H7 (cell line): ENCODE data around the gene FER. TPM values are rescaled to one million over a fixed set of nuclear protein-coding genes. Genes with fewer than 3 reads are reported as not detected.

Experiments used
- DNase-seq: peaks from one replicate; pipeline ENCODE4 v3.0.0; 2012
- H3K27me3 ChIP-seq: 2 replicates; pipeline ENCODE4 v1.6.0; 2011; ENCODE audit warnings: mild to moderate bottlenecking, low read length; ENCODE audit not compliant: control insufficient read depth, insufficient read depth
- H3K36me3 ChIP-seq: replicated peaks from 2 replicates; pipeline ENCODE4 v1.5.1; 2011; ENCODE audit warnings: low read length; ENCODE audit not compliant: control insufficient read depth, insufficient read depth
- H3K4me3 ChIP-seq: 2 replicates; pipeline ENCODE4 v1.5.1; 2011; ENCODE audit warnings: low read depth, mild to moderate bottlenecking, control low read depth, low read length, moderate library complexity; ENCODE audit not compliant: insufficient read depth
- total RNA-seq: library from RNA; depleted of rRNA; stranded (reverse); fragments of >200 nt; shearing (Covaris generic); gene quantifications from 2 replicates; pipeline ENCODE4 v1.2.3, GENCODE V29; 2014

FER gene
- total RNA-seq, 1 experiment from 2014 or later = 6.7 TPM

- H3K4me3 ChIP-seq = no peak overlapping the region
- no peak for DNase-seq
- H3K27me3 ChIP-seq = no peaks in the 10 kb centered on the region
- no peaks in the 10 kb centered on the region for H3K36me3 ChIP-seq
Measured at GRCh38 chr5:109121225-109121624, 373.5 kb downstream of the FER start.

GRCh38 chr5:109125755-109126429 lies 378.2 kb downstream of the FER start:
- no peaks in the 10 kb centered on the region for H3K36me3 ChIP-seq
- no peak for DNase-seq
- H3K27me3 ChIP-seq = no peaks in the 10 kb centered on the region
- H3K4me3 ChIP-seq = no peak overlapping the region

- Histone ChIP-seq H3K4me3 (no peak overlapping the region), H3K27me3 (no peaks in the 10 kb centered on the region), H3K36me3 (no peaks in the 10 kb centered on the region)
- DNase-seq = no peak
Measured at GRCh38 chr5:109126481-109126880, 378.8 kb downstream of the FER start.

GRCh38 chr5:109136906-109137305 lies 389.2 kb downstream of the FER start:
- Histone ChIP-seq H3K27me3 (no peaks in the 10 kb centered on the region), H3K36me3 (no peaks in the 10 kb centered on the region), H3K4me3 (no peak overlapping the region)
- no peak for DNase-seq

- Histone ChIP-seq H3K36me3 (no peaks in the 10 kb centered on the region), H3K27me3 (no peaks in the 10 kb centered on the region)
- DNase-seq = no peak
Measured at GRCh38 chr5:109141222-109142200, 393.8 kb downstream of the FER start.

GRCh38 chr5:109143031-109143430 lies 395.3 kb downstream of the FER start:
- no peak overlapping the region for H3K4me3 ChIP-seq
- H3K36me3 ChIP-seq = no peaks in the 10 kb centered on the region
- H3K27me3 ChIP-seq = no peaks in the 10 kb centered on the region
- no peak for DNase-seq

More at GRCh38 chr5:109141222-109142200, 393.8 kb downstream of the FER start:
- H3K4me3 ChIP-seq = no peak overlapping the region

GRCh38 chr5:109145139-109145538 lies 397.4 kb downstream of the FER start:
- no peaks in the 10 kb centered on the region for H3K36me3 ChIP-seq
- H3K27me3 ChIP-seq = no peaks in the 10 kb centered on the region
- no peak overlapping the region for H3K4me3 ChIP-seq
- no peak for DNase-seq

- no peak for DNase-seq
- no peak overlapping the region for H3K4me3 ChIP-seq
- no peaks in the 10 kb centered on the region for H3K27me3 ChIP-seq
- no peaks in the 10 kb centered on the region for H3K36me3 ChIP-seq
Measured at GRCh38 chr5:109146591-109146990, 398.9 kb downstream of the FER start.

GRCh38 chr5:109152565-109152964 lies 404.9 kb downstream of the FER start:
- Histone ChIP-seq H3K36me3 (no peaks in the 10 kb centered on the region), H3K27me3 (no peaks in the 10 kb centered on the region), H3K4me3 (no peak overlapping the region)
- DNase-seq = no peak

GRCh38 chr5:109155625-109156024 lies 407.9 kb downstream of the FER start:
- no peaks in the 10 kb centered on the region for H3K27me3 ChIP-seq
- H3K4me3 ChIP-seq = no peak overlapping the region
- no peaks in the 10 kb centered on the region for H3K36me3 ChIP-seq
- no peak for DNase-seq

- H3K36me3 ChIP-seq = no peaks in the 10 kb centered on the region
- H3K27me3 ChIP-seq = no peaks in the 10 kb centered on the region
- no peak overlapping the region for H3K4me3 ChIP-seq
- DNase-seq = no peak
Measured at GRCh38 chr5:109156885-109157284, 409.2 kb downstream of the FER start.

GRCh38 chr5:109160468-109160867 lies 412.8 kb downstream of the FER start:
- DNase-seq = no peak
- Histone ChIP-seq H3K36me3 (no peaks in the 10 kb centered on the region), H3K4me3 (no peak overlapping the region), H3K27me3 (no peaks in the 10 kb centered on the region)

- DNase-seq = no peak
- Histone ChIP-seq H3K36me3 (no peaks in the 10 kb centered on the region), H3K27me3 (no peaks in the 10 kb centered on the region), H3K4me3 (no peak overlapping the region)
Measured at GRCh38 chr5:109161914-109162683, 414.4 kb downstream of the FER start.

GRCh38 chr5:109163336-109163735 lies 415.6 kb downstream of the FER start:
- DNase-seq = no peak
- no peak overlapping the region for H3K4me3 ChIP-seq
- H3K36me3 ChIP-seq = no peaks in the 10 kb centered on the region
- H3K27me3 ChIP-seq = no peaks in the 10 kb centered on the region
